SU-DHL-6 (cell line): Measurements from ENCODE around the gene CD300A.

Experiments
- CTCF ChIP-seq: fragments of 200-600 bp; sonication (generic); IDR thresholded peaks from one replicate; pipeline ENCODE4 v1.5.1; 2017; ENCODE audit warnings: antibody characterized with exemption, mild to moderate bottlenecking, low read length, moderate library complexity; ENCODE audit not compliant: insufficient read depth, poor library complexity, severe bottlenecking
- EZH2phosphoT487 ChIP-seq: fragments of 200-600 bp; sonication (generic), shearing (Covaris generic); conservative IDR thresholded peaks from 2 replicates; pipeline ENCODE4 v1.6.1; 2018; ENCODE audit warnings: mild to moderate bottlenecking, antibody characterized with exemption, low read length, moderate library complexity, mixed read lengths

- no peak for TF ChIP-seq CTCF
- no peak for TF ChIP-seq EZH2phosphoT487
These were observed 24.3 kb downstream of the CD300A start for GRCh38 chr17:74490716-74491115.
